GM18511 (cell line): ENCODE measurements around the gene MORN1.

ENCODE experiments used
- ATAC-seq: cut with Tn5 transposase; IDR thresholded peaks from one replicate; pipeline ENCODE4 v1.9.1; 2021; ENCODE audit warnings: mild to moderate bottlenecking, moderate library complexity; ENCODE audit not compliant: unreplicated experiment

MORN1 gene

DNA sequence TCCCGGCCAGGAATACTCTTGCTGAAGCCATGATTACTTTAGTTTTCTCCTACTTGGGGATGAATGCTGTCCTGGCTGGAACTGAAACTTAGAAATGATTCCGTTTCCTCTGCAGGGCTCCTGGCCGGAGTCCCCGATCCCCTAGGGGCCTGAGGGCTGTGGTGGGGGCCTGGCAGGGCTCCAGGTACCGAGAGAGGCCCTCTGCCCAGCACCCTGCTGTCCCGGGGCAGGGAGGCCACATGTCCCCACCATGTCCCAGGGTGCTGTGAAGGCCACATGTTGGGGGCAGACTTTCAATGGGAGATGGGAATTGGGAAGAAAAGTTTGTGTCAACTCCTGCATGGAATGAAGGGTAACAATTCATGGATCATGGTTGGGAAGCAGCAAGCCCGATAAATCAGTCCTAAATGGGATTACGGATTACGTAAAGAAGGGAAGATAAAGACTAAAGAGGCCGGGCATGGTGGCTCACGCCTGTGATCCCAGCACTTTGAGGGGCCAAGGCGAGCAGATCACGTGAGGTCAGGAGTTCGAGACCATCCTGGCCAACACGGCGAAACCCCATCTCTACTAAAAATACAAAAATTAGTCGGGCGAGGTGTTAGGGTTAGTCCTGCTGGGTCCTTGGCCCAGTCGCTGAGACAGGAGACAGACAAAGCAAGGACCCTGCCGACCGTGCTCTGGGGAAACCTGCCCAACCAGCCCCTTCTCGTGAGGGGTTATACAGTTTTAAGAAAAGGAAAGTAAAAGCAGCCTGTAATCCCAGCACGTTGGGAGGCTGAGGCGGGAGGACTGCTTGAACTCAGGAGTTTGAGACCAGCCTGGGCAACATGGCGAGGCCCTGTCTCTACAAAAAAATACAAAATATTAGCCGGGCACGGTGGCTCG is 37.6 kb downstream of the MORN1 start:
- no peak for ATAC-seq

DNA sequence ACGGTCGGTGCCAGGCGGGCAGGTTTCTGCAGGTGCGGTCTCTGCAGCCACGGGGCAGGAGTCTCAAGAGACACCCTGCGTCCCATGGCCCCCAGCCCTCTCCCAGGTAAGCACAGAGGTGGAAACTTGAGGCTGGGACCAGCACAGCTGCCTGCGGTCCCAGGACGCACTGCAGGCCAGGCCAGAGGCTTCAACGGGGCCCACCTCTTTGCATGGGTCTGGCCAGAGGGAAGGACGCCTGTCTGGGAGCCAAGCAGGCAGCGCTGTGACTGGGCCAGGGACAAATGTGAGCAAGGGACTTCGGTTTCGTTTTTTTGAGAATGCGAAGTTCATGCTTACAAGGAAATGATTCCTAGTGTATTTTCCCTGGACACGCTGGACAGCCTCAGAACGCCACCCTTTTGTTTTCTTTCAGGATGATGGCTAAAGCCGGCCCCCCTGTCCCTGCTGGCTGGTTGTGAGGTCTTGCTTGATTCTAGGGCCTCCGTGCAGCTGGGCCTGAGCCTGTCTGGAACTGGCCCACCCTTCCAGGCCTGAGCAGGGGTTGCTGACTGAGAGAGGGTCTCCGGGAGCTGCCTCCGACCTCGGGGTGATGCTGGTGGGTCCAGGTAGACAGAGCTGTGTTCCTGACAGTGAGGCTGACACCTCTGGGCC is 38.3 kb downstream of the MORN1 start:
- ATAC-seq = no peak

DNA sequence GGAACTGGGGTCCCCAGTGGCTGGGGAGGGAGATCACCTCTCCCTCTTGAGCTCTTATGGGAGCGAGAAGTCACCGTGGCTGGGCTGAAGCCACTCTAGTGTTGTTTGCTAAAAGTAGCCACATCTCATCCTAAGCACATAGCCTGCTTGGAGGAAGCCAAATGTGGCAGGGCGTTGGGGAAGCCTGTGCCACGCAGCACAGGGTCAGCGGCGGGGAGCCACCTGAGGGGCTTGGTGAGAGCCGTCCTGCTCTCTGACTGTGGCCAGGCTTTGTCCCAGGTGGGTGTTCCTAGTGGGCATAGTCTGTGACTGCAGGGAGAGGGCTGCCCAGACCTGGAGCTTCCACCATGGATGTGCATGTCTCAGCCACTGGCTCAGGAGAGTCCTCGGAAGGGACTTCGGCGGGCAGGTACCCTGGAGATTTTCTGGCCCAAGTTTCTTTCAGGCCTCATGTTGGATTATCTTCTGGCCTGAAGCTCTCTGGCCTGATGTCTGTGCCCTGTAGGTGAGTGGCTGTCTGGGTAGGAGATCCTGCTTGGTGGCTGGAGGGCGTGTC is 38.9 kb downstream of the MORN1 start:
- ATAC-seq = no peak

DNA sequence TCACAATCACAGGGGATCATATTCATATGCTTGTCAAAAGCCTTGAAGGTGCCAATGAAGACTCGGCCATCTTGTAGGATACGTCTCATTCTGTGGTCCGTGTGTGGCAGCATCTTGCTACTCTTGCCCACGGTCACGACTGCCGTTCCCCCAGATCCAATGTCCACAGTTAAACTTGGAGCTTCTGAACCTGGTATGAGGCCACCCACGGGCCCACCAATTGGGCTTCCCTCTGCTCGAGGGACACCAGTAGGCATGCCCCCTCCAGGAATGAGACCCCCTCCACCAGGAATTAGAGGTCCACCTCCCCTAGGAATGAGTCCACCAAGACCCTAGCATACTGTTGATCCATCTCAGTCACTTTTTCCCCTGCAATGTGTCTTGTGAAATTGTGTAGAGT is 39.6 kb downstream of the MORN1 start:
- no peak for ATAC-seq

DNA sequence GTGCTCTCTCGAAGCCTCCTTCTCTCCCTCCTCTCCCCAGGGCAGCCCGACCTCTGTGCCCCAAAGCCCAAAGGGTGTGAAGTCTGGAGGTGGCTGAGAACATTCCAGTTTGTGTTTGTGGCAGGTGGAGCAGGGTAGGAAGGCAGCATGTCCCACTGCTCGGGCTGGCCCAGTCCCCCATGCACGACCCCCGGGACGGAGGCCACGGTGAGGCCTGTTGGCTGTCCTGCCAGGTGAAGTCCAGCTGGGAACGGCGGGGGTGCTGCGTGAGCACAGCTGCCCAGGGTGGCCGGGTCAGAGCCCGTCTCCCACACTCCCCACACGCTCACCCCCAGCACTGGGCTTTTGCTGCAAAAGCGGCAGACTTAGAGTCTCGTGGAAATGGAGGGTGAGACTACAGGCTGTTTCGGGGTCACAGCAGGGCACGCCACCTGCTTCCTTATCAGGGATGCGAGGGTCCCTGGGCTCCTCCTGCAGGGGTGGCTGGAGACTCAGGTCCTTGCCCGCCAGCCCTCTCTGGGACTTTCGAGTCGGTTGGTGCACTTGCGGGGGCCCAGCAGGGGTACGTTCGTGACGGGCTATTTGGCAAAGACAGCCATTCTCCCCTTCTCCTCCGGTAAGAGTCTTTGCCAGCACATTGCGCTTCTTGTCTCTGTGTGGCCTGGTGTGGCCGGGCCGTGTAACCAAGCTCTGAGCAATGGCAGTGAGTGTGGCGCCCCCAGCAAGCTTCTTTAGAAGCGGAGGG is 40.3 kb downstream of the MORN1 start:
- no peak for ATAC-seq

DNA sequence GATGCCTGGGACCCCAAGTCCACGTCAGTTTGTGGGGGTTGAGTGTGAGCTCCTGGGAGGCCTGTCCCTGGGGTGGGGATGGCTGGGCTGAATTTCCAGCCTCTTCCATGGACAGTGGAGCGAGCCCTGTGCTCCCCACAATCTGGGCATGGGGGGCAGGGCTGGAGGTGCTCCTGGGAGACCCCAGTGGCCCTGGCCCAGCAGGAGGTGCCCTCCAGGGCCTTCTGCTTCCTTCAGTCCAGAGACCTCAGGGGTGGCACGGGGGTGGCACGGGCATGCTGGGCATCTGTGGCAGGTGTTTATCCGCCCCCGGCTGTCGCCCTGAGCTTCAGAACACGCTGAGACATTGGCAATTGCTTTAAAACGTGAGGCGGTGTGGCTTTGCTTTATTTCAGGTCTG is 40.9 kb downstream of the MORN1 start:
- no peak for ATAC-seq

DNA sequence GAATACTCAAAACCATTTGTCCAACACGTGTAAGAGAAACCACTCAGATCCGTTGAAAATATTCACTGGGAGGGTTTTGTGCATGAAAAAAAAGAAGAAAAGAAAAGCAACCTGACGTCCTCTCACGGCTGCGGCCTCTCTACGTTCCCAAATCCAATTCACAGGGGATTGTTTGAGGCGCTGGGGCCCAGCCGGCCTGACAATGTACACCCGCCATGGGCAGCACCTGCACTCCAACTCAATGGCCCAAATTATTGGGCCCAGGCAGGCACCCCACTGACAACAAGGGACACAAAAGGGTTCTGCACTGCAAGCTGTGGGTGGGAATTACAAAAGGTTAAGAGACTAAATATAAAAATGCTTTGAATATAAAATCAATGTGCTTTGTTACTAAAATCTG is 41.5 kb downstream of the MORN1 start:
- ATAC-seq = no peak

DNA sequence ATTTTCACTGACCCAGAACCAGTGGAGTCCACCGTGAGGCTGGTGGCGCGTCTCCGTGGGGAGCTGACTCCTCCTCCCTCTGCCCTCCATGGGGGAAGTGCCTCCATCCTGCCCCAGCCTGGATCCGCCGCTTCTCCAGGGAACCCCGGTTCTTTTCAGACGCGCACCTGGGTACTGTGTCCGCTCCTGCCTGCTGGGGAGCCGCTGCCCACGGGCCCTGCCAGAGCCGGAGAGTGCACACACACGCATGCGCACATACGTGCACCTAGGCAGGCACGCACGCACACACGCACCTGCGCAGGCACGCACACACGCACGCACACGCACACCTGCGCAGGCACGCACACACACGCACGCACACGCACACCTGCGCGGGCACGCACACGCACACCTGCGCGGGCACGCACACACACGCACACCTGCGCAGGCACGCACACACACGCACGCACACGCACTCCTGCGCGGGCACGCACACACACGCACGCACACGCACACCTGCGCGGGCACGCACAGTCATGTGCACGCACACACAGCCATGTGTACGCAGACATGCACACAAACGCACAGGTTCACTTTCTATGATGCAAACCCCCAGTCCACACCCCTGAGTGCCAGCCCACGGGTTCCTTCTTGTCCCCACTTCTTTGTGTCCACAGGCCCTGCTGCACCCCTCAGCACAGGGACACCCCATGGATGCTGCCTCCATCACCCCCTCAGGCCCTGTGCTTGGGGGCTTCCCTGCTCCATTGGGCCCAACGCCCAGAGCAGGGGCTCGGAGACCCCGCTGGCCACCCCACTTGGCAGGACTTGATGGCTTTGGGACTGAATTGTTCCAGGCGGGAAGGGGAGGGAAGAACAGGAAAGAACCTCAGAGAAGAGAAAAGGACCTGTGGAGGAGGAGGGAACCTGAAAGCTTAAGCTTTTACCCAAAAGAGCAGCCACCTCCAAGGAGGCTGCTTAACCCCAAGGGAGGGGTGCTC is 42.7 kb downstream of the MORN1 start:
- ATAC-seq = no peak

DNA sequence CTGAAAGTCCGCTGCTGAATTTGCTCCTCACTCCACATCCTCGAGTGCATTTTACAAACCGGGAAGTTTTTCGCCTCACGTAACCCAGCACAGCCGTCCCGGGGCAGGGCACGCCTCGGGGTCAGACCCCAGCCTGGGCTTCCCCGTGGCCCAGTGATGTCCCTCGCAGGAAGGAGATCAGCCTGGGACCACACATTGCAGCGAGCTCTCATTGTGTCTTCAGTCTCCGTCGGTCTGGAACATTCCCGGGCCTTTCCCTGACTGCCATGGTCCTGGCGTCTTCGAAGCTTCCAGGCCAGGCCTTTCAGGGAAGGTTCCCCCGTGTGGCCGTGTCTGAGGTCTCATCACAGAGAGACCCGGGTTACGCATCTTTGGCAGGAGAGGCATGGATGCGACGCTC is 43.5 kb downstream of the MORN1 start:
- ATAC-seq = no peak

DNA sequence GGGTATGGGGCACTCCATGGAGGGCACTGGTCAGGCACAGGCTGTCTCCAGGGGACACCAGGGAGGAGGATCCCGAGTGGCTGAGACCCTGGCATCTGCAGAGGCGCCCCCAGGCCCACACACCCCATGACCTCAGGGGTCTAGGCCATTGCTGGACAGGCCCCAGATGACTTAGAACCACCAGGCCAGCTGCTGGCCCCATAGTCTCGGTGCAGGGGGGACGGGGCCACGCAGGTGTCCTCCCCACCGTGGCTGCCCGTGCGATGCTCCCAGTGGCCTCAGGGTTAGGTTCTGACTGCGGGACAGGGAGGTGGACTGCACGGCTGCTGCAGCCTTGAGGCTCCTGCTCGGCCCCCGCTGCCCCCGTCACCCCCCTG is 44.0 kb downstream of the MORN1 start:
- ATAC-seq = no peak

DNA sequence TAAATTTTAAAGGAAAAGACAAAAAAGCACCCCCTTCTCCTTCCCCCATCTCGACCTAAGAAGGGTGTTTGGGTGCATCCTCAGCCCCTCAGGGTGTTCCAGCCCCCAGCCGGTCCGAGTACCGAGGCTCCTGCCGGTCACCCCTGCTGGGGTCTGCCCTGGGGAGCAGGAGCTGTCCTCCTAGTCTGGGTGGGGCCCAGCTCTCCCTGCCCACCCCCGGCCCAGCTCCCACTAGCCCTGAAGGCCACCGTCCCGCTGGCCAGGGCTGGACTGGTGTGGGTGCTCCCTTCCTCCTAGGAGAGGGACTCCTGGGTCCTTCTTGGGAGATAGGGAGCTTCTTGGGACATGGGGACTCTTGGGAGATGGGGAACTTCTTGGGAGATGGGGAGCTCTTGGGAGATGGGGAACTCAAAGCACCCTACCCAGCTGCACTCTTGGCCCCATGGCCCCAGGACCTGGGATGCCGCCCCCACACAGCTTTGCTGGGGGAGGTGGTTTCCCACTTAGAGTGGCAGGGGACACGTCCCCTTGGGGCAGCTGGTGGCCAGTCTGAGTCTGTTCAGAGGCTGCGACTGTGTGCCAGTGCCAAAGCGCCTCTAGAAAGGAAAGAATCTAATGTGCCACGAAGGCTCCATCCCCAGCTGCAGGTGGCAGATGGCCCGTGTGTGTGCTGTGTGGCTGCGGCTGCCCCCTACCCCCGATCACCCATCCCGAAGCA is 44.5 kb downstream of the MORN1 start:
- ATAC-seq = no peak

DNA sequence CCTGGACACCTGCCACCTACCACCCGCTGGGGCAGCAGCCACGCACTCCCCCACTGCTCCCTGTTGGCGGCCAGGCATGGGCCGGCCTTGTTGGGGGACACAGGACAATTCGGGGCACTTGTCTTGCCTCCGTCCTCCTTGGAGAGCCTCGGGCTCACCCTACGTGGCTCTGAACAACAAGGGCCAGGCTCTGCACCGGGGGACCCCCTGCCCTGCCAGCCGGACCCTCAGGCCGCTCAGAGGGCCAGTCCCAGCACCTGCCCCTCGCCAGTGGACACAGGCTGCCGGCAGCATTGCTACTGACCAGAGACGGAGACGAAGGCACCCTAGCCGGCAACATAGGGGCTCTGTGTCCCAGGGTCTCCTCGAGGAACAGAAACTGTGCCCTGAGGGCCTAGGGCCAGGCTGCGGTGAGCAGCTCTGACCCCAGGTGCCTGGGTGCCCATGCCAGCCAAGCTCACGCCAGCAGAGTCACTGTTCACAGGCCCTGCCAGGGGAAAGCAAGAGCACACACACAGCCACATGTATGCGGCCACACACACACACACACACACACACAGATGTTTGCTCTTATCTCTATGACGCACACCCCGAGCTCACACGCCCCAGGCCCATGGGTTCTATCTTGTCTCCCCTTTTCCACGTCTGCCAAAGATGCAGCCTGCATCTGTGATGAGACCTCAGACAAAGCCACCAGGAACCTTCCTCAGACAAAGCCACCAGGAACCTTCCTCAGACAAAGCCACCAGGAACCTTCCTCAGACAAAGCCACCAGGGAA is 45.9 kb downstream of the MORN1 start:
- no peak for ATAC-seq

DNA sequence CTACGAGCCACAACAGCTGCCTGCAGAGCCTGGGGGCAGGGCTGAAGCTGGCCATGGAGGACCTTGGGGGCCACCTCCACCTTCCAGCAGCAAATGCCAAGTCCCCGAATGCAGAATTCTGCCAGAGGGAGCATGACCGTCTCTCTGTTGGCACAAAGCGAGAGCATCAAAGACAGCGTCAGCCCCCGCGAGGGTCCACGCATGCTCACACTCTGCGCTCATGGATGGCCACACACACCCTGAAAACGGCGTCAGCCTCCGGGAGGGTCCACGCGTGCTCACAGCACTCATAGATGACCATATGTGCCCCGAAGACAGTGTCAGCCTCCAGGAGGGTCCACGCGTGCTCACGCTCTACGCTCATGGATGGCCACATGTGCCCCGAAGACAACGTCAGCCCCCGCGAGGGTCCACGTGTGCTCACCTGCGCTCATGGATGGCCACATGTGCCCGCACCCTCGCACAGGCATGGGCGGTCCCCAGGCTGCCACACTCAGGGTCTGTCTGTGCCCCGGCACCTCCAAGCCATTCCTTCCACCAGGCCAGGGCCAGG is 46.5 kb downstream of the MORN1 start:
- no peak for ATAC-seq

DNA sequence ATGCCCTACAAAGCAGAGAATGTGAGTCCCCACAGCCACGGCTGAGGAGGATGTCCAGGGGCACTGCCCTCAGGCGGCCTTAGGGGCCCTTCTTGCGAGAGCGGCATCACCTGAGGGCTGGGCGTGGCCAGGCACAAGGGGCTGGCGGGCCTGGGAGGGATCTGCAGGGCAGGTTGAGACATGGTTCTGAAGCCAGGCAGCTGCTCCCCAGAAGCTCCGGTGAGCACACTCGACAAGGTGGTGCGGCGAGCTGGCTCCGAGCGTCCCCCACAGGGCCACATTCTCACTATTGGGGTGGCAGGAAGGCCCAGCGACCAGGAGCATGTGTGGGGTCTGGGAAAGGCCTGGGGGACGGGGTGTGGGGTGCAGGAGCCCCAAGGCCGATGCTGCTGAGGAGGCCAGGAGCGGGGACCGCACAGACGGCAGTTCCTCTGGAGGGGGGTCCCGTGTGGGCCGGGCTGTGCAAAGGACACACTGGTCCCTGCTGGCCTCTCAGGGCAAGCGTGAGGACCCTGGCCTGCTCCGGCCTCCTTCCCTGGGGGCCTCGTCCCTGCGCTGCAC is 47.2 kb downstream of the MORN1 start:
- ATAC-seq = no peak

DNA sequence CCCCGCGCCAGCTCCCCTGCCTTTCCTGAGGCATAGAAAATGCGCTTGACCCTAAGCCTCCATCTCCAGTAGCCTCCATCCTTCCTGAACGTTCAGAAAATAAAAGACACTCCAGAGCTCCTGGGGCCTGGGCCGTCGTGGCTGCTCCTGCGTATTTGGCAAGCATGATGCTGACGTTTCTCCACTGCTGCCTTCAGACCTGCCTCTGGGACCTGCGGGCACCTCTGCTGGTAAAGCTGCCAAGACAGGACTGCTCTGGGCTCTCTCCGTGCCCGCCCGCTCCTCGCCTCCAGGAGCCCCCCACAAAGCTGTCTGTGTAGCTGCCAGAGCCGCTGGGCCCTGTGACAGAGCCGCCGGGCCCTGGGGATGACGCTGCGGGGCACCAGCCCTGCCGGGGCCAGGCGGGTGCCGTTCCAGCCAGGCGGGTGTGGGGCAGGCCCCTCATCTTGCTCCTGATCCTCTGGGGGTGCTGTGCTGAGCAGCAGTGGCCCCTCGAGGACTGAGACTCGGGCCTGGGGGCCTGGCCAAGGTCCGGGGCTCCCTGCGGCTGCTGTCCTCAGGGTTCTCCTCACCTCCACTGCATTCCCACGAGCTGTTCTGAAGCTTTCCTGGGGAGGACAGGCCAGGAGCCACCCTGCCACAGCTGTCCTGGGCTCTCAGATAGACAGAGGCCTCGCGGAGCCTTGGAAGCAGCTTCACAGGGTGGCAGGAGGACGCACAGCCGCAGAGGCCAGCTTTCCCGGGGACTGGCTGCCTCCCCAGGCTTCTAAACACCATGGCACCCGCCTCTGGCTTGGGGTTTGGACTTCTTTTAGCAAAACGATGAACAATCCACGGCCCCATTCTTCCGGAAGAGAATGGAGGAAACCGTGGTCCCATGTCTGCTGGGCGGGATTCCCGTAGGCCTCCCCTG is 48.1 kb downstream of the MORN1 start:
- ATAC-seq = no peak

DNA sequence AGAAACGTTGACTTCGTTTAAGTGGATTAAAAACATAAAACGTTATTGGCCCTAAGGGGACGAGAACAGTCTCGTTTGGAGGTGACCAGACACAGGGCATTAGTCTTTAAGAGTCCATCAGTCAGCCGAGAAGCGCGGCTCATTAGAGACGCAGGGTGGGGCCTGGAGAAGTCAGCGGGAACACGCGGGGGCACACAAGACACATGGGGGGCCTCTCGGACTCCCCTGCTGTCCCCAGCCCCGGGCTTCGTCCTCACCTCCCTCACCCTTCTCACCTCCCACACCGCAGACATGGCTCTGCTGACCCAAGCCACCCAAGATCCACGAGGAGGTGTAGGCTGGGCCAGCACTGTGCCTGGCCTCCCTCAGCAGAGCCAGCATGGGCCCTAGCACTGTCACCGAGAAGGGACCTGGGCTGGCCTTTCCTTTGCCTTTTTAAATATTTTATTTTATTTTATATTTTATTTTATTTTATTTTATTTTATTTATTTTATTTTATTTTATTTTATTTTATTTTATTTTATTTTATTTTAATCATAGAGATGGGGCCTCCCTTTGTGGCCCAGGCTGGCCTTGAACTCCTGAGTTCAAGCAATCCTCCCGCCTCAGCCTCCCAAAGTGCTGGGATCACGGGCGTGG is 48.9 kb downstream of the MORN1 start:
- no peak for ATAC-seq
